ENCODE results near the gene NINJ1. TPM values are rescaled to one million over a fixed set of nuclear protein-coding genes. Genes with fewer than 3 reads are reported as not detected.

NINJ1 gene
- polyA plus RNA-seq, 1 experiment, result 53.9 TPM

DNA sequence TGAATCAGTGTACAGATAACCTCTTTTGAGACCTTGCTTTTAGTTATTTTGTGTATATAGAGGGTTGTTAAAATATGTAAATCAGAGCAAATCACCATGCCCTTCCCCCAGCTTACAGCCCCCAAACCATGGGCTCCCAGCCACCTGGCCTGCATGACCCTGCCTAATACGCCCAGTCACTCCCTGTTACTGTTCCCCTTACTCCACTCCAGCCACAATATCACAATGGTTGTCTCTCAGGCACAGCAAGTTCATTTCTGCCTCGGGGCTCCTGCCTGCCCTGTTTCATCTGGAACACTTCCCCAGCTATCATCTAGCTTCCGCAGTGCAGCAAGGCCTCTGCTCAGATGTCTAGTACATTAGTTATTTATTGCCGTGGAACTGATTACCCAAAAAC, 43.0 kb downstream of the NINJ1 start:
- Histone ChIP-seq H3K27me3 (ENCODE audit: control insufficient read depth, insufficient read depth, low read length) (no peaks in the 10 kb centered on the region), H3K4me3 (ENCODE audit: low read depth, low read length) (no peak overlapping the region), H3K36me3 (ENCODE audit: control insufficient read depth, insufficient read depth, low read length) (no peaks in the 10 kb centered on the region)
- POLR2A ChIA-PET, result no interaction called here
- CTCF ChIA-PET, result no interaction called here
- no peak for TF ChIP-seq CTCF (IDR thresholded peaks at IDR 0.05; ENCODE audit: insufficient read depth, low read depth, low read length)
- DNase-seq (ENCODE audit: low read depth), result no peak

GRCh38 chr9:93090091-93090655, 43.9 kb downstream of the NINJ1 start:
- no peak for TF ChIP-seq CTCF (IDR thresholded peaks at IDR 0.05; ENCODE audit: insufficient read depth, low read depth, low read length)
- DNase-seq (ENCODE audit: low read depth), result no peak
- ChIA-PET CTCF (no interaction called here), POLR2A (no interaction called here)
- Histone ChIP-seq H3K4me3 (ENCODE audit: low read depth, low read length) (no peak overlapping the region), H3K36me3 (ENCODE audit: control insufficient read depth, insufficient read depth, low read length) (no peaks in the 10 kb centered on the region), H3K27me3 (ENCODE audit: control insufficient read depth, insufficient read depth, low read length) (no peaks in the 10 kb centered on the region)

- POLR2A ChIA-PET, result no interaction called here
- CTCF ChIA-PET, result no interaction called here
Measured at GRCh38 chr9:93089481-93089991, 44.5 kb downstream of the NINJ1 start.

GRCh38 chr9:93089024-93089423, 45.0 kb downstream of the NINJ1 start:
- H3K4me3 ChIP-seq (ENCODE audit: low read depth, low read length), result no peak overlapping the region
- ChIA-PET POLR2A (no interaction called here), CTCF (no interaction called here)
- TF ChIP-seq CTCF (IDR thresholded peaks at IDR 0.05; ENCODE audit: insufficient read depth, low read depth, low read length), result no peak
- H3K27me3 ChIP-seq (ENCODE audit: control insufficient read depth, insufficient read depth, low read length), result no peaks in the 10 kb centered on the region
- no peak for DNase-seq (ENCODE audit: low read depth)
- no peaks in the 10 kb centered on the region for H3K36me3 ChIP-seq (ENCODE audit: control insufficient read depth, insufficient read depth, low read length)

More at GRCh38 chr9:93089481-93089991, 44.5 kb downstream of the NINJ1 start:
- Histone ChIP-seq H3K27me3 (ENCODE audit: control insufficient read depth, insufficient read depth, low read length) (no peaks in the 10 kb centered on the region), H3K4me3 (ENCODE audit: low read depth, low read length) (no peak overlapping the region), H3K36me3 (ENCODE audit: control insufficient read depth, insufficient read depth, low read length) (no peaks in the 10 kb centered on the region)
- TF ChIP-seq CTCF (IDR thresholded peaks at IDR 0.05; ENCODE audit: insufficient read depth, low read depth, low read length), result no peak
- no peak for DNase-seq (ENCODE audit: low read depth)

- ChIA-PET POLR2A (no interaction called here), CTCF (no interaction called here)
- Histone ChIP-seq H3K27me3 (ENCODE audit: control insufficient read depth, insufficient read depth, low read length) (no peaks in the 10 kb centered on the region), H3K36me3 (ENCODE audit: control insufficient read depth, insufficient read depth, low read length) (no peaks in the 10 kb centered on the region), H3K4me3 (ENCODE audit: low read depth, low read length) (no peak overlapping the region)
- no peak for DNase-seq (ENCODE audit: low read depth)
- TF ChIP-seq CTCF (IDR thresholded peaks at IDR 0.05; ENCODE audit: insufficient read depth, low read depth, low read length), result no peak
Measured at GRCh38 chr9:93088656-93089015, 45.4 kb downstream of the NINJ1 start.
